GM19025 (cell line): ENCODE results near the gene WSCD2.
"Not testable (repeated sequence)": the region's sequence is repeated elsewhere in the genome, so short reads cannot be mapped to it uniquely, and the experiment has no call there.

Source experiments
- ATAC-seq: cut with Tn5 transposase; IDR thresholded peaks from one replicate; pipeline ENCODE4 v1.9.1; 2021; ENCODE audit warnings: mild to moderate bottlenecking, low read depth, moderate library complexity; ENCODE audit not compliant: unreplicated experiment

Gene WSCD2

DNA sequence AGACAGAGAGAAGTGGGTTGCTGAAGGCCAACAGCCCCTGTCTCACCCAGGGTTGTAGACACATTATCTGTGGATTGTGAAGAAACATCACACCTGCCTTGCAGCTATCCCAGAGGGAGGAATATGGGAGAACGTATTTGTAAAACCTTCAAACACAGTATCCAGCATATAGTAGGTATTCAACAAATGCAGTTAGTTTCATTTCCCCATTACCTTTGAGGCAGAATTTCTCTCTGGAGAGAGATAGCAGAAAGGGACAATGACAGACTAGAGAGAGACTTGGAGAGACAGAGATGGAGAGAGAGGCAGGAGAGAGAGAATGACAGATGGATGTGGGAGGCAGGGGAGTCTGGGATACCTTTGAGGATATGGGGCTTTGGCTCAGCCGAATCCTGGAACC lies 62.0 kb downstream of the WSCD2 start:
- no peak for ATAC-seq

DNA sequence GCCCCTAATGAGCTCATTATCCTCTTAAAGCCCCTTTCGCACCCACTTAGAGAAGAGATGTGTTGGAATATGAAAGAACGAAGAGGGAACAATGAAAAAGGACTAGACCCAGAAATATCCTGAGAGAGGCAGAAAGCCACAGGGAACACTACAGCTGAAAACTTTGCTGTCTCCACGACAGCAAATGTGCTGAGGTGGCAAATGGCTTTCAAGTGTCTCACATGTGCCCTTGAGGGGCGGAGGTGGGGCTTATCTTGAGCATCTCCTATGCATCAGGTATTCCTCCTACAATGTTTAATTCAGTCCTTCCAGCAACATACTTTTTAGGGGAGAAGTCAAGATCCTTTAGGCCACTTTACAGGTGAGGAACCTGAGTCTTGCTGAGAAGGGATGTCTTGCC lies 62.9 kb downstream of the WSCD2 start:
- ATAC-seq = no peak

DNA sequence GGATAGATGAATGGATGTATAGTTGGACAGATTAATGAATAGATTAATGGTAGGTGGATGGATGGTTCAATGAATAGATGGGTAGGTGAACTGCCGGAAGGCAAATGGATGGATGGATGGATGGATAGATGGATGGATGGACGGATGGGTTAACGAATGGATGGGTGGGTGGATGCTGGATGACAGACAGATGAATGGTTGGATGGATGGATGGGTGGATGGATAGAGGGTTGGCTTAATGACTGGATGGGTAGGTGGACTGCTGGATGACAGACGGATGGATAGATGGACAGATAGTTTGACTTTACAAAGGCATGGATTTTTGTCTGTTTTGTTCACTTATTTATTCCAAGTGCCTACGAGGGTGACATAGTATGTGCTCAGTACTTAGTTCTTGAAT lies 64.4 kb downstream of the WSCD2 start:
- ATAC-seq = no peak

DNA sequence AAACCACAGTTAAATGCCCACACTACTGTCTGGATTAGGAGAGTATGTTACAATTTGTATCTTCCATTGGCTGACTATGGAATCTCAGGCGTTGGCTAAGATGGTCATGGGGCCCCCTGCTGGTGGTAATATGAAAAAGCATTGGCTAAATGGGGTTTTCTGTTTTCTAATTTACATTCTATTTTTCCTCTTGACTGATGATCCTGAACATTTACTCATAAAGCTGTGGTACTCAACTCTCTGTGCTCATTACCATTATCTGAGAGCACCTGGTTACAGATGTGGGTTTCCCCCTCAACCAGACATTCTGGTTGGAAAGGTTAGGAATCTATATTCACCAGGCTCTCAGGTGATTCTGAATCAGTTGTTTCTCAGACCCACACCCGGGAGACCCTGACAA lies 64.8 kb downstream of the WSCD2 start:
- ATAC-seq = no peak

DNA sequence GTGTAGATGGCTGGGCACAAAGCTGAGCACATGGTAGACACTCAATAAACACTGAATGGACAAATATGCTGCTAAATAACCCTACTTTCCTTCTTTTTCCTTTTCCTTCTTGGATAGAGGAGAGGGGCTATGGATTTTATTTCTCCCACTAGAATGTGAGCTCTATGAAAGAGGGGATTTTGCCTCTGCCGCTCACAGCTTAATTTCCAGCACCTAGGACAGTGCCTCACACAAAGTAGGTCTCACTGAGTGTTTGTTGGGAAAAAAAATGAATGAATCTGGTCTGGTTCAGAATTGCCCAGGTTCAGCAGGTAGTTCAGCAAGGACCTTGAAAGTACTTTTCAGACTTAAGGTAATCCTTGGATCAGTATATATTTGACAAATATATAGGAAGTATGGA lies 65.5 kb downstream of the WSCD2 start:
- ATAC-seq = no peak

DNA sequence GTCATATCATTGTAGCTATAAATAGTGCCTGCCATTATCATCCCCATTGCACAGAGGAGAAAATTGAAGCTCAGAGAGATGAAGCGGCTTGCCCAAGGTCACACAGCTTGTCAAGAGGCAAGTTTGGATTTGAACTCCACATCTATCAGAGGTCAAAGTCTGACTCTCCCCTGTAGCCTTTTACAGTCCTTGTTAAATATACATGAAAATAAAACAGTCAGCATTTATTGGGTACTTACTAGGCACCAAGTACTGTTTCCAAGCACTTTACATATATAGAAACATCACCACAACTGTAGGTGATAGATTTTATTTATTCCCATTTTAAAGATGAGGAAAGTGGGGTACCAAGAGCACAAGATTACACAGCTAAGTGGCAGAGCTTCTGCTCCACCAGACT lies 67.2 kb downstream of the WSCD2 start:
- ATAC-seq = no peak

DNA sequence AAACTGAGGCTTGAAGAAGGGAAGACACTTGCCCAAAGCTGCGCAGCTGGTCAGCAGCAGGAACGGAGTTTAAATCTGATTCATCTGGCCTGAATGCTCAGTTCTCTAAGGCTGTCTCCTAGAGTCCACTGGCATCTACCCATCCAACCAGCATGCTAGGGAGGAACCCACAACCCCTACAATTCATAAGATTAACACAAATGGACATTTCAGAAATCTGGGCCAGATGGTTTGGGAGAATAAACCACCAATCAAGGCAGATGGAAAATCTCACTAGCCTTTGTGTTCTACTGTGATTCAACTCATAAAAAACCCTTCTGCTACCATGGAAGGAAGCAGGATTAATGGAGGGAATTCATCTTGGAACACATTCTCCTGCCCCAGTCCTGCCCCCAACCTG lies 67.8 kb downstream of the WSCD2 start:
- ATAC-seq = no peak

DNA sequence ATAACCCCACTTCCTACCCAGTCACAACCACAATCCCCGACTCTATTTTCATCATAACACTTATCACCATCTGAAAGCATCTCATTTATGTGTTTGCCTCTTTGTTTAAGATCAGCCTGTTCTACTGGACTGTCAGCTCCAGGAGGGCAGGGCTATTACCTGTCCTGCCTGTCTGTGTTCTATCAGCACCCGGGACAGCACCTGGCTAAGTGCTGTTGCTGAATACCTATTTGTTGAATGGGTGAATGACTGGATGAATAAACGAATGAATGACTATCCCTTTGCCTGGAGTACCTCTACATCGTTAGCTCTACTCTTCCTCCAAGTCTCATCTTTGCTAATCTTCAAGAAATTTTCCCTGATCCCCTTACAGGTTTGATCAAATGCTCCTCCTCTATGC lies 69.0 kb downstream of the WSCD2 start:
- no peak for ATAC-seq

DNA sequence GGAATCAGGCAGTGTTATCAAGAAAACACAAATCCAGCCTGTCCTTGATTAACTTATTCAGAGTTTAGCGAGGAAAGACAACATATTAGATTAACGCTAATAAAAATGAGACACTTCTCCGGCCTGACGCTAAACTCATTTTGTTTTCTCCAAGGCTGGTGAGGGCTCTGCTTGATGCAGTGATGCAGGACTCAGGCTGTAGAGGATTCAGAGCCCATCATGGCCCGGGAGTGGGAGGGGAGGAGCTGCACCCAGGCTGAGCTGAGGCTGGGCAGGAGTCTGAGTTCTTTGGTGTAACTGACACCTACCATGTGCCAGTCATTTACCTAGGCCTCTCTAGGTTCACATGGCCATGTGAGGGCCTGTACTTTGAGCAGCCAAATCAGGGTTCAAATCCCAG lies 70.0 kb downstream of the WSCD2 start:
- ATAC-seq = no peak

DNA sequence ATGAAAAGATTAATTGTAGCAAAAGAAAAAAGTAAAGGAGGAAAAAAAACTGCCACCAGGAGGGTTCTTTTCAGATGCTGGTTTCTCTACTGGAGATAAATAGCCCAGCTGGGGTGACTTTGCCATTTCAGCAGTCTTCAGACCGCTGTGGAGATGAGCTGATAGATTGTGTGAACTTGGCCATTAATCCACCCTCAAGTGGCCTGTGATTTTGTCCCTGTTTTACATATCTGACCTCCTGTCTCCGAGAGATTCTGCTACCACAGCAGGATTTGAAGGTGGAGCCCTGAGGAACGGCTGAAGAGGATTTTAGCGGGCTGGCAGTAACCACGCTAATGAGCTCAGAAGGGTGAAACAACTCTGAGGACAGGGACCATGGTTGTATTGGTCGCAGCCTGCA lies 72.7 kb downstream of the WSCD2 start:
- ATAC-seq = no peak

DNA sequence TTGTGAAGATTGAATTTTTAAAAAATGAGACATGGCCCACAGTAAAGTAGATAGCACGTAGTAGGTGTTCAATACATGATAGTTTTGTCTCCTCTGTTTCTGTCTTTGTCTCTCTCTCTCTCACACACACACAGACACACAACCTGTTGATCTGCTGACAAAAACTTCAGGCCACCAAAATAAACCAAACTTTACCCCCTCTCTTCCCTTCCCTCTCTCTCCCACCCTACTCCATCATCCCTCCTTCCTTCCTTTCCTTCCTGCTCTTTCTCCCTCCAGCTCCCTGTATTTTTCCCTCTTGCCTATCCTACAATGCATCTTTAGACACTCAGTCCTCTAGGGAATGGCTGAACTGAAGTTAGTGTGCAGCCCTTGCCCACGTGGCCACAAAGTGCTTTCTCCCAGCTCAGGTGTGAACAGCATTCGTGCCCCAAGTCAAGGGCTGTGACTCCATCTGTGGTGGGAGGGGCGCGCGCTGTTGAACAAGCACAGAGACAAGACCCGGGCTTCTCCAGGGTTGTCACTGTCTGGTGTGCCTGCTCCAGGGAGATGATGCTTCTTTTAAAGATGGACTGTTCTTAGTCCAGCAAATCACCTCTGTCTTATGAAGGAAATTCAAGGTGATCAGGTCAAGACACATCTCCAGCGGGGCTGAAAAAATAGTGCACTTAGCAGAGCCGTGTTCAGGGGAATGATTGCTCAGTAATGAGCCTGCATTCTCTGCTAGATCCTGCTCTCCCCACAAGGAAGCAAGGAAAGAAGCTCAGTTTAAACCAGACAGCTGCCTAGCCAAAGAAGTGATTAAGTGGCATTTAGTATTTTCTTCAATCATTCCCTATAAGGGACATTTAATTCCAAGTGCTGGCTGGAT lies 75.3 kb downstream of the WSCD2 start:
- ATAC-seq = no peak

DNA sequence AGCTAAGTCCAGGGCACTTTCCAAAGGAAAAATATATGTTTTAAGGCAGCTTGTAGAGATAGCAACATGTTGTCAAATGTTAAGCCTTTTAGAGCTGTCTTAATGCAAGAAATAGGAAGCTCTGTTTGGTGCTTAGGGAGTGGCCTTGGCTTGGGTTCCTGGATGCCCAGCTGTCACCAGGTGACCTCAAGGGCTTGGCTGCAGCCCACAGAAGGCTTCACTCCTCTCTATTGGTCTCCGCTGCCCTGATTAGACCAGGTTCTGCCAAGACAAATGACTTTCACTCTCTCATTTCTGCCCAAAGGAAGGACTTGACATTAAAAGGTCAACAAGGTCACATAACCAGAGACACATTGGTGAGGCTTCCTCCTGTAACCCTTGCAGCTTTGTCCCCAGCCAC lies 76.8 kb downstream of the WSCD2 start:
- no peak for ATAC-seq

DNA sequence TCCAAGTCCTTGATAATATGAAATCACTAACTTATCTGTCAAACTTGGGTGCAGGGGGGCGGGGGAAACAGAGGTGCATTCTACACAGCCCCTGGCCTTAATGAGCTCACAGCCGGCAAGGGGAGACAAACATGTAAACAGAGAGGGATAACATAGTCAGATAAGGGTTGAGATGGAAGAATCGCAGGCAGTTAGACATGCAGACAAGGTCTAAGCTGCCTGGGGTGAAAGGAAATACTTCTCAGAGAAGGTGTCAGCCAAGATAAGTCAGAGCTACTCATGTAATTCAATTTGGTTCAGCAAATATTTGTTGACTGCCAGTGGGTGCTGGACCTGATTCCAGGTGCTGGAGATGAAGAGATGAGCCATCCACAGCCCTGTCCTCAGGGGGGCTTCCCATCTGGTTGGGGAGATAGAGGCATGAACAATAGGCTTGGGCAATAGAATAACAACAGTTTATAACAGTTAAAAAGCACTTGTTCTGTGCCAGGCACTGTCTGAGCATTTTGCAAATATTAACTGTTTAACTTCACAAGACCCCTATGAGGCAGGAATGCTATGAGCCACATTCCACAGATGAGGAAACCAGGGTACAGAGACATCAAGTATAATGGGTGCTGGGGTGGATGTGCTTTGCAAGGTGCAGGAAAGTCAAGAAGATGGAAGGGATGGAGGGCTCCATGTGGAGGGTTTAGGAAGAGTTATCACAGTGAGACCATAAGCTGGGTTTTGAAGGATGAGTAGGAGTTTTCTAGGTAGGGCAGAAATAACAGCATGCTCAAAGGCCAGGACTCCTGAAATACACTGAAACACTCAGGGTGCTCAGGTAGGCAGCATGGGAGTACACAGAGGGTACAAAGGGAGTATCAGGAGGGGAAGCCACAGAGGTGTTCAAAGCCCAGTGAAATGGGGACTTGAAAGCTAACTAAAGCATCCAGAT lies 79.0 kb downstream of the WSCD2 start:
- ATAC-seq = no peak

DNA sequence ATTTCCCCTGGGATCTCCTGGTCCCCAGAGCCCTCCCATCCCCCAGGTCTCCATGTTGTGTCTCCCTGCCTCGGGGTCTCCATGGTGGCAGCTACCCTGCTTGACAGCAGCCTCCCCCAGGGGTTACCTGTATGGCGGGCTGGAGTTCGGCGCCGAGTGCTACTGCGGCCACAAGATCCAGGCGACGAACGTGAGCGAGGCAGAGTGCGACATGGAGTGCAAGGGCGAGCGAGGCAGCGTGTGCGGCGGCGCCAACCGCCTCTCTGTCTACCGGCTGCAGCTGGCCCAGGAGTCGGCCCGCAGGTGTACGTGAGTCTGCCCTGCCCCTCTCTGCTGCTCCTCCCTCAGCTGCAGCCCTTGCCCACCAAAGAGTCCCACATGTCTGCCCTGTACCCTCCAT lies 80.9 kb downstream of the WSCD2 start:
- ATAC-seq = no peak

DNA sequence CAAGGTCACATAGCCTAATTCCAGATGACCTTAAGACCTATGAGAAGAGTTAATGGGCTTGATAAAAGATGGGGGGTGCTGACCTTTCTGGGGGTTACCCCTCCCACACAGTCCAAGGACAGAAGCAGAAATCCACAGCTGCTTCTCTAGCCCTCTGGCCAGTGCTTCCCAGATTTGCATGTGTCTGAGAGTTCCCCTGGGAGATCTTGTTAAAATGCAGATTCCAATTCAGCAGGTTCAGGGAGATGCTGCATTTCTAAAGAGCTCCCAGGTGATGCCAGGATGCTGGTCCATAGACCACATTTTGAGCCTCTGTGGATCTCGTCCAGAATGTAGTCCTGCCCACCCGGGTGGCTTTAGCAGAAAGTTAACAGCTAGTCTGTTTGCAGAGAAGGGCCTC lies 82.1 kb downstream of the WSCD2 start:
- no peak for ATAC-seq

DNA sequence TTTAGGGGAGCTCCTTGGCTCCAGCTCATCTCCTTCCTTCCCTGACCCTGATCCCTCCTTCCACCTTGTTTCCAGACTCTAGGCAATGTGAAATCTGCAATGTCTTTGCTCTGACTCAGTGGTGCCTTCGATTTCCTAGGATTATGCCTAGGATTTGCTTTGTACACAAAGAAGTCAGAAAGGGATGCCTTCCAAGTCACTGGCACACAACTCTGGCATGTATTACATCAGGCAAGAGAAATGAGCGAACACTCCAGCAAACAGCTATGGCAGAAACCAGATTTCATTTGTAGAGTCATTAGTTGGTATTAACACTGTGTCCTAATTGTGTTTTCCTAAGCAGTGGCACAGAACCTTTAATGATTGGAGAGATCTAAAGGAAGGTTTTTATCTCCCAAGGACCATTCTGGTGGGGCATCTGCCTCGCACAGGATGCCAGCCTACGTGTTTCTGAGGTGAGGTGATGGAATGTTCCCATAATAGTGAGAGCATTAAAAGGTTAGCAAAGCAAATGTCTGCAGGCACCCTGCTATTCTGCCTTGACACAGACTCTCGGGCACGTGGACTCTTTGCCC lies 84.9 kb downstream of the WSCD2 start:
- ATAC-seq = no peak

DNA sequence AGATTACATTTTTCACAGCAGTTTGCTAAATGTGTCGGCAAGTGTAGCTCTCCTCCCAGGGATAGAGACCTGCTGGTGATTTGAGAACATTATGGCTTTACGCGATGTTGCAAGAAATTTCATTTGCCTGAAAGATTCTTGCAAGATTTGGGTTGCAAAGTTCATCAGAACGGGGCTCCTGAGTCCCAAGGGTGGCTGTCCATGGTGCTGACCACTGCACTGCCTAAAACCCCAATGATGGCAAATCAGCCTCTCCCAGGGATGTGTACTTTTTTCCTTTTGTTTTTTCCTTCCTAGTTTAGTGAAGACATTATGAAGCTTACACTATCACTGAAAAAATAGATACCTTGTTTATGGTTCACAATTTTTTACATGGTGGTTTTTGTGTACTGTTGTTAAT lies 85.4 kb downstream of the WSCD2 start:
- ATAC-seq = no peak

DNA sequence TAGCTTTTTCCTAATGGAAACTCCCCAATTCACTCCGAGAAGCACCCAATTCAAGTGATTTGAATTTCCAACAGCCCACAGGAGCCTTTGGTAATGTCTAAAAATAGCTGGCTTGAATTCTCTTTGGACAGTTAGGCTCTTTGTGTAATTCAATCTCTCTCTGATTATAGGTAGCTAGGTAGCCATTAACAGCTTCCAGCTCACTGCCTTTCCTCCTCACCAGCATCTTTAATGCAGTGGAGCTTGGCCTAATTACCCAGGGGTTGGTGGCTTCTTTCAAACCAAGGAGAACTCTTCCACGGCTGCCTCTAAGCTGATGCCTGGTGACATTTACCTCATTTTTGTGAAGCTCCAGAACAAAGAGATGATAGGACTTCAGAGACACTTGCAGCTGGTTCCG lies 86.4 kb downstream of the WSCD2 start:
- ATAC-seq = no peak

DNA sequence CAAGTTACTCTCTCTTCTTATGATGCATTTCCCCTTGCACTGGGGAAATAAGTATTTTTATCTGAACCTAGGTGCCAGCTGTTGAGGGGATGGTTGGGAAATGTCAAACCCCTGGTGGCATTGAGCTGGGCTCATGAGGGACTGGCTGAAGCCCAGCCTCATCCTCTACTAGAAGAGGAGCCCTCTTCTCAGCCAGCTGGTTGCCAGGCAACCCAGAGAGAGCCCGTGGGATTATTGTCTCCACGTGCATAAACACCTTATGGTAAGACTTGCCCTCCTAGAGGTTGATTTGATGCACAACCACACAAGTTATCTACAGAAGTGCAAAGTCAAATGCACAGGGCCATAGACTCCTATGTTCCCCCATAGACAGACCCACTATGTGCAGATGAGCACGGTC lies 89.8 kb downstream of the WSCD2 start:
- ATAC-seq = no peak

DNA sequence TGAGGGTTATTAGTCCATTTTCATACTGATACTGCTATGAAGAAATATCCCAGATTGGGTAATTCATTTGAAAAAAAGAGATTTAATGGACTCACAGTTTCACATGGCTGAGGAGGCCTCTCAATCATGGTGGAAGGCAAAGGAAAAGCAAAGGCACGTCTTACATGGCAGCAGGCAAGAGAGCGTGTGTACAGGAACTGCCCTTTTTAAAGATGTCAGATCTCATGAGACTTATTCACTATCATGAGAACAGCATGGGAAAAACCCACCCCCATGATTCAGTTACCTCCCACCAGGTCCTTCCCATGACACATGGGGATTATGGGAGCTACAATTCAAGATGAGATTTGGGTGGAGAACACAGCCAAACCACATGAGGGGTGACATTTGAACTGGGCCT lies 96.0 kb downstream of the WSCD2 start:
- ATAC-seq = not testable (repeated sequence)

DNA sequence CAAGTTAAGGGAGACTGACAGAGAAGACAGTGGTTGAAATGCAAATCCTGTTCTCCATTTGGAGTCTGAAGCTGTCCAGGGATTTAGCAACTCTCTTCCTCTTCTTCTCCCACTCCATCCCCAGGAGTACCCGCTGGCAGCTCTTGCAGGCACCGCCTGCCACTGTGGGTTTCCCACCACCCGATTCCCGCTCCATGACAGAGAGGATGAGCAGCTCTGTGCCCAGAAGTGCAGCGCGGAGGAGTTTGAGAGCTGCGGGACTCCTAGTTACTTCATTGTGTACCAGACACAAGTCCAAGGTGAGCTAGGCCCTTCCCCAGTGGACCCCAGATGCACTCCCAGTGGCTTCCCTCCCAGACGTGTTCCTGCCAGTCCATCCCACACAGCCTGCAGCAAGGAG lies 97.8 kb downstream of the WSCD2 start:
- ATAC-seq = no peak
